Testis (tissue), 3 donors: ENCODE measurements around the gene TESPA1. TPM values are rescaled to one million over a fixed set of nuclear protein-coding genes. Genes with fewer than 3 reads are reported as not detected.
A peak's percentile ranks its signal among the peaks of the same experiment; 100 is the strongest.
"Not testable (repeated sequence)": the region's sequence is repeated elsewhere in the genome, so short reads cannot be mapped to it uniquely, and the experiment has no call there.

Experiments
- DNase-seq: peaks from one replicate; pipeline ENCODE4 v3.0.0-alpha.2; 2019
- H3K27ac ChIP-seq, 2 donors: fragments of 200-600 bp; sonication (generic); one replicate each; pipeline ENCODE4 v1.5.1; 2019
- H3K27me3 ChIP-seq: fragments of 200-600 bp; sonication (generic); one replicate; pipeline ENCODE4 v1.5.1; 2019
- H3K36me3 ChIP-seq: fragments of 200-600 bp; sonication (generic); one replicate; pipeline ENCODE4 v1.5.1; 2017; ENCODE audit warnings: low read depth; ENCODE audit errors: missing control alignments
- H3K4me1 ChIP-seq: fragments of 200-600 bp; sonication (generic); one replicate; pipeline ENCODE4 v1.5.1; 2019
- H3K4me3 ChIP-seq, 2 donors: fragments of 200-600 bp; sonication (generic); one replicate each; pipeline ENCODE4 v1.5.1; 2017 to 2019
- H3K9me3 ChIP-seq: fragments of 200-600 bp; sonication (generic); one replicate; pipeline ENCODE4 v1.5.1; 2017
- POLR2A ChIP-seq: fragments of 450-650 bp; IDR thresholded peaks from one replicate; pipeline ENCODE4 v1.6.1; 2017; ENCODE audit warnings: antibody characterized with exemption, mild to moderate bottlenecking, moderate library complexity
- WGBS, 2 donors: methylation state at CpG; one replicate each; pipeline ENCODE4 v1.1.5; 2018; 5-methylcytosine and 5-hydroxymethylcytosine counted together
- intact Hi-C: fragments of 100-400 bp; cut with DNase I; formaldehyde crosslinking; loops from one replicate; pipeline ENCODE4 v1.15.1; 2023; ENCODE audit warnings: low total_unique reads
- polyA plus RNA-seq: library from polyadenylated mRNA; stranded (reverse); fragments of 350-450 nt; fragmentation: Illumina TruSeq; extraction: RNeasy Lipid Tissue Mini Kit (QIAGEN cat#74804); gene quantifications from one replicate; pipeline ENCODE4 v1.2.3, GENCODE V29; 2014; ENCODE audit warnings: low read depth, low replicate concordance; ENCODE audit not compliant: insufficient read depth
- total RNA-seq, 2 donors: library from RNA; depleted of rRNA; stranded (reverse); fragments of >200 nt; gene quantifications; one replicate each; pipeline ENCODE4 v1.2.3, GENCODE V29; 2016
- TF ChIP-seq, protein P1 (sequence below), 3 experiments: fragments of 450-650 bp in 2 of 3; fragments of 200-600 bp in 1 of 3; sonication (generic) in 1 of 3; IDR thresholded peaks; one replicate each; pipeline ENCODE4 v1.5.1; 2016 to 2019; ENCODE audit warnings: antibody characterized with exemption in 3 of 3, mild to moderate bottlenecking in 2 of 3, moderate library complexity in 1 of 3

TESPA1 gene
- total and polyA plus RNA-seq, 3 donors from 2014 or later, result 0.79 to 1.7 (median 0.87) TPM

DNA sequence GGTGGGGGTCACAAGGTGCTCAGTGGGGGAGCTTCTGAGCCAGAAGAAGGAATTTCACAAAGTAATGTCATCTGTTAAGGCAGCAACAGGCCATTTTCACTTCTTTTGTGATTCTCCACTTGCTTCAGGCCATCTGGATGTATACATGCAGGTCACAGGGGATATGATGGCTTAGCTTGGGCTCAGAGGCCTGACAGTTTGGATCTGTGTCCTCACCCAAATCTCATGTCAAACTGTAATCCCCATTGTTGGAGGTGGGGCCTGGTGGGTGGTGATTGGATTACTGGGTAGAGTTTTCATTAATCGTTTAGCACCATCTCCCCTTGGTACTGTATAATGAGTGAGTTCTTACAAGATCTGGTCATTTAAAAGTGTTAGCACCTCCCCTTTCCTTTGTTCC, 36.4 kb downstream of the TESPA1 start:
- no peaks in the 10 kb centered on the region for H3K36me3 ChIP-seq
- H3K4me1 ChIP-seq, result no peaks in the 10 kb centered on the region
- WGBS, 2 donors, result 87 to 88% methylated on average over 1 of the region's 1 CpG
- no peaks in the 10 kb centered on the region for H3K9me3 ChIP-seq
- no peak overlapping the region for H3K4me3 ChIP-seq
- DNase-seq, result no peak
- intact Hi-C loops, result no loop called here
- no peaks in the 10 kb centered on the region for H3K27me3 ChIP-seq
- H3K27ac ChIP-seq, result peak overlapping the region; percentile 16 to 85
- TF ChIP-seq, protein P1, sequence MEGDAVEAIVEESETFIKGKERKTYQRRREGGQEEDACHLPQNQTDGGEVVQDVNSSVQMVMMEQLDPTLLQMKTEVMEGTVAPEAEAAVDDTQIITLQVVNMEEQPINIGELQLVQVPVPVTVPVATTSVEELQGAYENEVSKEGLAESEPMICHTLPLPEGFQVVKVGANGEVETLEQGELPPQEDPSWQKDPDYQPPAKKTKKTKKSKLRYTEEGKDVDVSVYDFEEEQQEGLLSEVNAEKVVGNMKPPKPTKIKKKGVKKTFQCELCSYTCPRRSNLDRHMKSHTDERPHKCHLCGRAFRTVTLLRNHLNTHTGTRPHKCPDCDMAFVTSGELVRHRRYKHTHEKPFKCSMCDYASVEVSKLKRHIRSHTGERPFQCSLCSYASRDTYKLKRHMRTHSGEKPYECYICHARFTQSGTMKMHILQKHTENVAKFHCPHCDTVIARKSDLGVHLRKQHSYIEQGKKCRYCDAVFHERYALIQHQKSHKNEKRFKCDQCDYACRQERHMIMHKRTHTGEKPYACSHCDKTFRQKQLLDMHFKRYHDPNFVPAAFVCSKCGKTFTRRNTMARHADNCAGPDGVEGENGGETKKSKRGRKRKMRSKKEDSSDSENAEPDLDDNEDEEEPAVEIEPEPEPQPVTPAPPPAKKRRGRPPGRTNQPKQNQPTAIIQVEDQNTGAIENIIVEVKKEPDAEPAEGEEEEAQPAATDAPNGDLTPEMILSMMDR (IDR thresholded peaks at IDR 0.05), result no peak
- no peak for TF ChIP-seq POLR2A

DNA sequence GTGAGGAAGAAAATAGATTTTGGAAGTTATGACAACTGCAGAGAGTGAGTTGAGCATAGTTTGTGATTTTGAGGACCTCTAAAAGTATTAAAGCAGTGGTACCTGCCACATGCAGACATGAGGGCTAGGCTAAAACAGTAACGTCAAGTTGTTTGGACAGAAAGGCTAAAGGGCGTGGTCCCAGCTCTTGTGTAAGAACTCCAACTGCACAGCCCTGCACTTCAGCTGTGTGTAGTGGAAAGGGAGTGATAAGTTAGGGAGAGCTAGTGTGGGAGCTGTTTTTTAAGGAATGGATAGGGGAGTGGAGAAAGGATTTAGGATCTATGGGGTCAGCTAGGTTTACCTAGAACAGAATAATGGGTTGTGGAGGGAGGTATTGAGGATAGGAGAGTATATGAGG, 39.5 kb downstream of the TESPA1 start:
- WGBS, 2 donors, result 81 to 84% methylated on average over 2 of the region's 2 CpGs
- Histone ChIP-seq H3K27ac (no peak overlapping the region), H3K9me3 (no peaks in the 10 kb centered on the region), H3K36me3 (no peaks in the 10 kb centered on the region), H3K4me3 (no peak overlapping the region), H3K4me1 (peaks cover 10% of the 10 kb centered on the region), H3K27me3 (no peaks in the 10 kb centered on the region)
- no peak for TF ChIP-seq POLR2A
- TF ChIP-seq, protein P1 (IDR thresholded peaks at IDR 0.05), result no peak
- DNase-seq, result no peak
- intact Hi-C loops, result no loop called here

DNA sequence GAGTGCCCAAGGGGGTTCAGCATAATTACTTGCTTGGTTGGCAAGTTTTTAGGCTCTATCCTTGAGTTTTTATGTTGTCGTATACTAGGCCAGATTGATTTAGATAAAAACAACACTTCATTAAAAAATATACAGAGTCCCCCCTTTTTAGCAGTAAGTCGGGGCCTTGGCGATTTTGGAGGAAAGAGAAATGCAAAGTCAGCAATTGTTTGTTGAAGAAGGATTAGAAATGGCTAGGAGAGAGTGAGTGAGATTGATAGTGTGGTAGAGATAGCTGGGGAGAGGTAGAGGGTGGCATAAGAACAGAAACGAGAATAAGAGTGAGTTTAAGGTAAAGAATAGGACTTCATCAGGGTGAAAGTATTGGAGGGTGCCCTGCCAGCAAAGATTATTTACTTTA, 41.3 kb downstream of the TESPA1 start:
- WGBS, 2 donors, result 62 to 64% methylated on average over 4 of the region's 4 CpGs
- H3K9me3 ChIP-seq, H3K27ac ChIP-seq, H3K4me1 ChIP-seq, H3K36me3 ChIP-seq, intact Hi-C loops, DNase-seq, H3K4me3 ChIP-seq, H3K27me3 ChIP-seq: not testable (repeated sequence)

DNA sequence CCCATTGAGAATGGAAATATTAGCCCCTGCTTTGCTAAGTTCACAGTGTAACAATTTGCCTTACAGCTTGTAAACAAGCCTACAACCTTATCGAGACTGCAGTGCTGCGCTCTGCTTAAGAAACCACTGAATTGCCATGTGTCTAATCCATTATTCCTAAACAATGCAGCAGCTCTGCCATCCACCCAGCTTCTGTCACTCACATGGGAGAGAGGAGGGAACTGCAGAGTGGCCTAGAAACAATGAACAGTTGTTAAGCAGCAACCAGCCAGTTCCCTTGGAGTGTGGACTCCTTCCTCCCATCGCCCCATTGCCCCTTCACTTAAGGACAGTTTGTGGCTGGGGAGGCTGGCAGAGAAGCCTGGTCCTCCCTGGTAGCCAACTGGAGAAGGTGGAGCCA, 42.9 kb downstream of the TESPA1 start:
- Histone ChIP-seq H3K27ac (no peak overlapping the region), H3K4me3 (no peak overlapping the region), H3K4me1 (peaks cover 10% of the 10 kb centered on the region), H3K27me3 (no peaks in the 10 kb centered on the region), H3K36me3 (no peaks in the 10 kb centered on the region), H3K9me3 (no peaks in the 10 kb centered on the region)
- 42 to 56% methylated on average over 3 of the region's 3 CpGs for WGBS, 2 donors
- TF ChIP-seq, protein P1 (IDR thresholded peaks at IDR 0.05), result no peak
- TF ChIP-seq POLR2A, result no peak
- intact Hi-C loops, result no loop called here
- no peak for DNase-seq

DNA sequence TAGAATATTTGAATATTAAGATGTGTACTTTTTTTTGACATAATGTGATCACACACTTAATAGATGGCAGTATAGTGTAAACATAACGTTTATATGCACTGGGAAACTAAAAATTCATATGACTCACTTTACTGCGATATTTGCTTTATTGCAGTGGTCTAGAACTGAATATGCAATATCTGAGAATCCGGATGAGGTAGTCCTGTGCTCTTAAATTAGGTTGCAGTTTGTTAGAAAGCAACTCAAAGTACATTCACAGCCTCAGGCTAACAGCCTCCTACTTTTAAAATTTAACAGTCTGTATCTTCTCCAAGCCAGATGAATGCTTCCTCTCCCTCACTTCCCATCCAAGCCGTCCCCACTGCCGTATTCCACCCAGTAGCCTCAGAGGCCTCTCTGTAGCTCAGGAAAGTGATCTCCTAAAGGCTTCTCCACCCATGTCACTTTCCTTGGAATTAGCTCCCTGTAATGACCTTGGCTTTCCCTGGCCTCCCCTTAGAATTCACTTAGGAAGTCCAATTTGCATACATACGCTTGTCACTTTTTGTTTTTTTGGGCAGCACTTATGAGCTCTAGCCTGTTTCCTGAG, 43.7 kb downstream of the TESPA1 start:
- Histone ChIP-seq H3K9me3 (no peaks in the 10 kb centered on the region), H3K4me1 (peaks cover 10% of the 10 kb centered on the region), H3K4me3 (no peak overlapping the region), H3K27me3 (no peaks in the 10 kb centered on the region), H3K36me3 (no peaks in the 10 kb centered on the region), H3K27ac (no peak overlapping the region)
- DNase-seq, result no peak
- TF ChIP-seq, protein P1 (IDR thresholded peaks at IDR 0.05), result no peak
- TF ChIP-seq POLR2A, result no peak
- 25 to 37% methylated on average over 6 of the region's 6 CpGs for WGBS, 2 donors
- intact Hi-C loops, result no loop called here
